B cell (primary cell): ENCODE results near the gene NCKAP5L. TPM values are rescaled to one million over a fixed set of nuclear protein-coding genes. Genes with fewer than 3 reads are reported as not detected.

Experiments used
- ATAC-seq: fragments of 200-7000 bp; cut with Tn5 transposase; one replicate; pipeline ENCODE4 v1.10.0; 2021; ENCODE audit warnings: low read depth, mild to moderate bottlenecking, moderate number of reproducible peaks, moderate library complexity
- CTCF ChIA-PET: fragments of 350-600 bp; sonication (Branson Sonifier 250); formaldehyde crosslinking; loops from one replicate; lab custom pipeline; 2021; ENCODE audit warnings: antibody characterized with exemption, inconsistent platforms; lab: Charles Lee
- POLR2A ChIA-PET: fragments of 350-600 bp; sonication (Branson Sonifier 250); formaldehyde crosslinking; loops from one replicate; lab custom pipeline; 2021; ENCODE audit warnings: antibody characterized with exemption; lab: Charles Lee
- DNase-seq: peaks from one replicate; pipeline ENCODE4 v3.0.0; 2013
- H2AFZ ChIP-seq: 2 replicates; pipeline ENCODE4 v1.6.1; 2012; ENCODE audit warnings: mild to moderate bottlenecking, low read depth, low read length; ENCODE audit not compliant: insufficient read depth, poor library complexity, severe bottlenecking
- H3K27ac ChIP-seq, 2 donors: 1 replicate in 1 of 2; 2 replicates in 1 of 2; pipeline ENCODE4 v1.5.1; 2012 to 2013; ENCODE audit warnings: low read length in 2 of 2, mild to moderate bottlenecking in 2 of 2, moderate library complexity in 1 of 2
- H3K27me3 ChIP-seq, 4 experiments: fragments of 200-600 bp in 1 of 4; sonication (generic) in 1 of 4; replicated peaks in 1 of 4; 1 replicate in 2 of 4; 2 replicates in 2 of 4; pipeline versions ENCODE4 v1.6.1 to v1.7.0; 2013 to 2016; ENCODE audit warnings: low read length in 3 of 4, mild to moderate bottlenecking in 2 of 4, mixed read lengths in 1 of 4, moderate library complexity in 1 of 4; ENCODE audit not compliant: insufficient read depth in 4 of 4, control insufficient read depth in 3 of 4; ENCODE audit errors: control extremely low read depth in 1 of 4
- H3K36me3 ChIP-seq, 2 experiments: replicated peaks in 1 of 2; 1 replicate in 1 of 2; 2 replicates in 1 of 2; pipeline versions ENCODE4 v1.6.1 to v1.7.1; 2013; ENCODE audit warnings: low read length in 1 of 2; ENCODE audit not compliant: insufficient read depth in 2 of 2, control insufficient read depth in 1 of 2; ENCODE audit errors: control extremely low read depth in 1 of 2, extremely low read depth in 1 of 2
- H3K4me1 ChIP-seq, 2 donors: fragments of 200-600 bp in 1 of 2; sonication (generic) in 1 of 2; 1 replicate in 1 of 2; 2 replicates in 1 of 2; pipeline versions ENCODE4 v1.5.1 to v1.6.1; 2013 to 2017; ENCODE audit warnings: low read length in 2 of 2; ENCODE audit not compliant: control insufficient read depth in 2 of 2, insufficient read depth in 2 of 2
- H3K4me2 ChIP-seq: replicated peaks from 2 replicates; pipeline ENCODE3; 2012; ENCODE audit warnings: mild to moderate bottlenecking, low read depth, low read length; ENCODE audit not compliant: poor library complexity, severe bottlenecking
- H3K4me3 ChIP-seq, 5 experiments: fragments of 200-600 bp in 1 of 5; sonication (generic) in 1 of 5; 1 replicate in 3 of 5; 2 replicates in 2 of 5; pipeline versions ENCODE4 v1.5.1 to v1.7.0; 2011 to 2016; ENCODE audit warnings: low read length in 4 of 5, mild to moderate bottlenecking in 4 of 5, low read depth in 2 of 5, control low read depth in 1 of 5, moderate library complexity in 1 of 5; ENCODE audit not compliant: insufficient read depth in 1 of 5; ENCODE audit errors: control extremely low read depth in 1 of 5, extremely low read depth in 1 of 5
- H3K79me2 ChIP-seq: fragments of 200-600 bp; sonication (generic); one replicate; pipeline ENCODE4 v1.6.0; 2016; ENCODE audit warnings: low read length; ENCODE audit not compliant: control insufficient read depth, insufficient read depth
- H3K9ac ChIP-seq: fragments of 200-600 bp; sonication (generic); 2 replicates; pipeline ENCODE4 v1.6.1; 2017; ENCODE audit warnings: mild to moderate bottlenecking, low read length, moderate library complexity
- H3K9me3 ChIP-seq, 3 donors: one replicate each; pipeline versions ENCODE4 v1.6.1 to v1.7.1; 2013; ENCODE audit warnings: low read length in 2 of 3; ENCODE audit not compliant: control insufficient read depth in 2 of 3, insufficient read depth in 1 of 3; ENCODE audit errors: control extremely low read depth in 1 of 3
- H4K20me1 ChIP-seq: 2 replicates; pipeline ENCODE4 v1.6.0; 2012; ENCODE audit warnings: mild to moderate bottlenecking, low read length; ENCODE audit not compliant: insufficient read depth, control insufficient read depth, poor library complexity, severe bottlenecking
- H3K27ac Mint-ChIP-seq: one replicate; pipeline ENCODE4 v1.8.0; 2021; ENCODE audit warnings: mixed read lengths
- H3K27me3 Mint-ChIP-seq: one replicate; pipeline ENCODE4 v1.8.0; 2021; ENCODE audit warnings: mixed read lengths
- H3K4me1 Mint-ChIP-seq: one replicate; pipeline ENCODE4 v1.8.0; 2021; ENCODE audit warnings: mixed read lengths
- H3K4me3 Mint-ChIP-seq: one replicate; pipeline ENCODE4 v1.8.0; 2021; ENCODE audit warnings: mixed read lengths
- H3K9me3 Mint-ChIP-seq: one replicate; pipeline ENCODE4 v1.8.0; 2022; ENCODE audit warnings: mixed read lengths; ENCODE audit not compliant: insufficient read depth
- EZH2 ChIP-seq: IDR thresholded peaks from 2 replicates; pipeline ENCODE4 v1.6.1; 2012; ENCODE audit warnings: borderline replicate concordance, low read depth, mild to moderate bottlenecking, moderate library complexity, low read length; ENCODE audit not compliant: insufficient read depth, poor library complexity, severe bottlenecking
- WGBS: methylation state at CpG from one replicate; pipeline ENCODE4 v1.1.5; 2013; ENCODE audit warnings: missing lambda C conversion rate; ENCODE audit not compliant: insufficient coverage; 5-methylcytosine and 5-hydroxymethylcytosine counted together
- intact Hi-C: fragments of 100-400 bp; cut with micrococcal nuclease; formaldehyde crosslinking; loops from one replicate; pipeline ENCODE4 v1.10.0; 2022
- polyA plus RNA-seq: library from polyadenylated mRNA; depleted of rRNA; stranded (reverse); fragments of >200 nt; gene quantifications from 2 replicates; pipeline ENCODE4 v1.2.3, GENCODE V29; 2012
- total RNA-seq, 2 donors: library from RNA; stranded (reverse); fragments of 120-200 nt in 1 of 2; gene quantifications; 1 replicate in 1 of 2; 2 replicates in 1 of 2; pipeline versions ENCODE4 v1.2.3 to v1.2.4, GENCODE V29; 2013 to 2022
- TF ChIP-seq, protein P1 (sequence below): fragments of 200-600 bp; IDR thresholded peaks from one replicate; pipeline ENCODE4 v1.8.0; 2022; ENCODE audit warnings: antibody characterized with exemption, mild to moderate bottlenecking

NCKAP5L gene
- total and polyA plus RNA-seq, 2 donors (not counting 1 experiment from before 2014, with no cell fraction given) = 3.2 to 13.2 TPM

DNA sequence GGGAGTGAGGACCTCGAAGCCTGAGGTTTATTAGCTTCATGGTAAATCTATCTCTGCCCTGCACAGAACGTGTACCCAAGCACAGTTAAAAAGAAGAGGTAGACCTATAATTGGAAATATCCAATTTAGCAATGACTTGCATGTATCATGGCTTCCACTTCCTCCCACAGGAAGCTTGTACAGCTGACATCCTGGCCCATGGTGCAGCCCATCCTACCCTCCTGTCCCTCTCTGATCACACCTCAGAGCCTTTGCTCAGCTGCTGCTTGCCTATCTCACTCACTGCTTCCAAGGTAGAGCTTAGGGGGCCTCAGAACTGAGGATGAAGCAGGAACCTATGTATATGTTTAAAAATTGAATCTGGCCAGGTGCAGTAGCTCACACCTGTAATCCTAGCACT lies 18.9 kb upstream of the NCKAP5L start:
- peaks cover 0 to 8% (median 2%) of the 10 kb centered on the region in 4 experiments for H3K27me3 ChIP-seq
- H3K9me3 ChIP-seq = no peaks in the 10 kb centered on the region
- peaks cover 15% of the 10 kb centered on the region for H3K4me1 Mint-ChIP-seq
- peaks cover 6 to 18% of the 10 kb centered on the region in 2 donors for H3K4me1 ChIP-seq
- intact Hi-C loops = loop anchor here (10.0 kb wide), 2 partner anchors 318 to 502 kb away; partner anchors contain the start of genes CERS5 and DNAJC22
- no peaks in the 10 kb centered on the region for H3K36me3 ChIP-seq
- H3K79me2 ChIP-seq = peaks cover 3% of the 10 kb centered on the region
- no peak overlapping the region for H3K4me3 Mint-ChIP-seq
- ATAC-seq (no peak), DNase-seq (no peak)
- no peaks in the 10 kb centered on the region for H4K20me1 ChIP-seq
- peaks cover 29% of the 10 kb centered on the region for H3K27me3 Mint-ChIP-seq
- no peak overlapping the region for H3K27ac ChIP-seq
- H3K9me3 Mint-ChIP-seq = no peaks in the 10 kb centered on the region
- H3K4me3 ChIP-seq = no peak overlapping the region
- ChIA-PET CTCF (interaction anchor here (1.0 kb wide), 1 partner anchor 71 kb away, joined by 3 read pairs; no protein-coding TSS in a partner anchor), POLR2A (no interaction called here)
- H3K4me2 ChIP-seq = no peak overlapping the region
- H3K27ac Mint-ChIP-seq = no peak overlapping the region
- WGBS = no CpG with 5 or more reads among the region's 2 CpGs
- H3K9ac ChIP-seq = no peak overlapping the region
- no peak for TF ChIP-seq EZH2
- TF ChIP-seq, protein P1, sequence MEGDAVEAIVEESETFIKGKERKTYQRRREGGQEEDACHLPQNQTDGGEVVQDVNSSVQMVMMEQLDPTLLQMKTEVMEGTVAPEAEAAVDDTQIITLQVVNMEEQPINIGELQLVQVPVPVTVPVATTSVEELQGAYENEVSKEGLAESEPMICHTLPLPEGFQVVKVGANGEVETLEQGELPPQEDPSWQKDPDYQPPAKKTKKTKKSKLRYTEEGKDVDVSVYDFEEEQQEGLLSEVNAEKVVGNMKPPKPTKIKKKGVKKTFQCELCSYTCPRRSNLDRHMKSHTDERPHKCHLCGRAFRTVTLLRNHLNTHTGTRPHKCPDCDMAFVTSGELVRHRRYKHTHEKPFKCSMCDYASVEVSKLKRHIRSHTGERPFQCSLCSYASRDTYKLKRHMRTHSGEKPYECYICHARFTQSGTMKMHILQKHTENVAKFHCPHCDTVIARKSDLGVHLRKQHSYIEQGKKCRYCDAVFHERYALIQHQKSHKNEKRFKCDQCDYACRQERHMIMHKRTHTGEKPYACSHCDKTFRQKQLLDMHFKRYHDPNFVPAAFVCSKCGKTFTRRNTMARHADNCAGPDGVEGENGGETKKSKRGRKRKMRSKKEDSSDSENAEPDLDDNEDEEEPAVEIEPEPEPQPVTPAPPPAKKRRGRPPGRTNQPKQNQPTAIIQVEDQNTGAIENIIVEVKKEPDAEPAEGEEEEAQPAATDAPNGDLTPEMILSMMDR = no peak
- H2AFZ ChIP-seq = no peak overlapping the region

DNA sequence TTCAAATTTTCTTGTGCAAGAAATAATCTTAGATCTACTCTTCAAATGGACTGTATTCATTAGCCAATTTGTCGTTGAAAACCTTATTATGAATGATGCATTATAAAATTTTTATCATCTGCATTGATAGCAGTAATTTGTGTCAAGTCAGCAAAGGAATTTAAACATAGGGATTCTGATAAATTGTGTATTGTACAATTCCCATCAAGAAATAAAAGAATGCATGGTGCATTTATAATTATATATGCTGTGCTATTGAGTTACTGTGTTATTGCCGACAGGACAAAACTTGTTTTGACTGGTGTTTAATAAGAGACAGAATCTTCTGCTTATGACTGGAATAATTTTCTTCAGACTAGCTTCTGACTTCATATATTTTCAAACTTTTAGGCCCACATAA lies 17.8 kb upstream of the NCKAP5L start:
- no peak overlapping the region for H3K4me3 ChIP-seq
- H2AFZ ChIP-seq = no peak overlapping the region
- no peak for ATAC-seq
- peaks cover 12 to 28% of the 10 kb centered on the region in 2 donors for H3K4me1 ChIP-seq
- no peak overlapping the region for H3K4me2 ChIP-seq
- ChIA-PET CTCF (interaction anchor here (0.6 to 0.7 kb wide), 3 partner anchors 78 to 510 kb away, joined by 3 to 5 read pairs (median 5); no protein-coding TSS in a partner anchor), POLR2A (no interaction called here)
- H3K27me3 ChIP-seq = peaks cover 0 to 8% (median 2%) of the 10 kb centered on the region in 4 experiments
- H3K4me1 Mint-ChIP-seq = peaks cover 26% of the 10 kb centered on the region
- intact Hi-C loops = loop anchor here (10.0 kb wide), 2 partner anchors 319 to 501 kb away; partner anchors contain the start of genes CERS5 and DNAJC22
- peaks cover 19% of the 10 kb centered on the region for H3K27me3 Mint-ChIP-seq
- H3K27ac Mint-ChIP-seq = no peak overlapping the region
- no peaks in the 10 kb centered on the region for H3K9me3 Mint-ChIP-seq
- no peak for DNase-seq
- H3K27ac ChIP-seq = no peak overlapping the region
- WGBS = no CpG with 5 or more reads among the region's 2 CpGs
- no peaks in the 10 kb centered on the region for H3K9me3 ChIP-seq
- H3K4me3 Mint-ChIP-seq = no peak overlapping the region
- TF ChIP-seq, protein P1 = no peak
- TF ChIP-seq EZH2 = no peak
- no peaks in the 10 kb centered on the region for H3K36me3 ChIP-seq
- no peaks in the 10 kb centered on the region for H4K20me1 ChIP-seq
- peaks cover 3% of the 10 kb centered on the region for H3K79me2 ChIP-seq
- no peak overlapping the region for H3K9ac ChIP-seq
